ENCODE measurements around the gene KLHL21. TPM values are rescaled to one million over a fixed set of nuclear protein-coding genes. Genes with fewer than 3 reads are reported as not detected.

The KLHL21 gene
- total and polyA plus RNA-seq, 10 of the 15 experiments (the other 5 are each of a cell fraction or from before 2014, with no cell fraction given): 0.76 to 12.2 (median 5.2) TPM

GRCh38 chr1:6585841-6586240, 16.8 kb downstream of the KLHL21 start (continued):
- TF ChIP-seq FOXM1 (IDR thresholded peaks at IDR 0.05; ENCODE audit: low read depth, low read length) (no peak), PAX8 (IDR thresholded peaks at IDR 0.05) (no peak)

GRCh38 chr1:6585081-6585722, 17.5 kb downstream of the KLHL21 start:
- no peak for TF ChIP-seq BCL11A (IDR thresholded peaks at IDR 0.05; ENCODE audit: low read depth, low read length)
- no peak for TF ChIP-seq ZSCAN29 (IDR thresholded peaks at IDR 0.05)
- no peak for TF ChIP-seq CBX3 (IDR thresholded peaks at IDR 0.05; ENCODE audit: borderline replicate concordance, low read depth)
- TF ChIP-seq JUND (IDR thresholded peaks at IDR 0.05; ENCODE audit: low read depth, low read length): no peak
- TF ChIP-seq EED (IDR thresholded peaks at IDR 0.05; ENCODE audit: low read depth): no peak
- no peak for TF ChIP-seq NR2F1 (conservative IDR thresholded peaks at IDR 0.05)
- TF ChIP-seq ETV6 (conservative IDR thresholded peaks at IDR 0.05 in 1 of 2, IDR thresholded peaks at IDR 0.05 in 1 of 2; ENCODE audit: borderline replicate concordance in 1 of 2, low read depth in 1 of 2): no peak
- no peak for TF ChIP-seq ZNF24 (IDR thresholded peaks at IDR 0.05)
- TF ChIP-seq RAD51 (IDR thresholded peaks at IDR 0.05): no peak
- Histone ChIP-seq H3K9ac (ENCODE audit: control insufficient read depth, insufficient read depth, low read length) (no peak overlapping the region), H3K27me3 (replicated peaks in 1 of 2; ENCODE audit: control insufficient read depth in 2 of 2, insufficient read depth in 2 of 2, low read length in 1 of 2) (no peaks in the 10 kb centered on the region), H3K36me3 (ENCODE audit: control insufficient read depth in 2 of 2, insufficient read depth in 2 of 2, low read length in 1 of 2) (peaks cover 7 to 10% of the 10 kb centered on the region in 2 experiments; a peak in 3 of 4 replicates), H3K79me2 (ENCODE audit: control insufficient read depth, insufficient read depth, low read length) (peaks cover 18% of the 10 kb centered on the region), H3K4me2 (ENCODE audit: control insufficient read depth, insufficient read depth) (no peak overlapping the region), H3K27ac (ENCODE audit: control insufficient read depth, insufficient read depth) (no peak overlapping the region), H3K9me3 (replicated peaks; ENCODE audit: control insufficient read depth, insufficient read depth, low read length) (no peaks in the 10 kb centered on the region), H3K4me3 (no peak overlapping the region), H4K20me1 (ENCODE audit: control insufficient read depth, insufficient read depth) (no peaks in the 10 kb centered on the region), H2AFZ (ENCODE audit: control insufficient read depth, low read depth, low read length) (no peak overlapping the region), H3K4me1 (ENCODE audit: control insufficient read depth, insufficient read depth, low read length) (peaks cover 9% of the 10 kb centered on the region)
- RAD21 ChIA-PET (ENCODE audit: unreplicated experiment): no interaction called here
- POLR2A ChIA-PET: no interaction called here
- intact Hi-C loops (cut with micrococcal nuclease; ENCODE audit: unreplicated experiment) (no loop called here), in situ Hi-C loops (cut with MboI) (no loop called here)
- DNase-seq (ENCODE audit: low read depth, low spot score) (no peak), FAIRE-seq (no peak), ATAC-seq (no peak)
- SMC1A ChIA-PET (ENCODE audit: uncharacterized antibody, unreplicated experiment): no interaction called here
- CTCF ChIA-PET: interaction anchor here (0.6 to 1.2 kb wide), 2 partner anchors 15 to 24 kb away, joined by 3 read pairs; no protein-coding TSS in a partner anchor
- BruUV-seq (replicated peaks): no TSS peak
- WGBS (ENCODE audit: insufficient coverage, insufficient replicate concordance, low lambda C conversion rate, missing lambda C conversion rate): 76% methylated on average over 12 of the region's 12 CpGs

Measured in GM12878 (cell line).